Measurements from ENCODE around the gene C16orf54. TPM values are rescaled to one million over a fixed set of nuclear protein-coding genes. Genes with fewer than 3 reads are reported as not detected.
"Not testable (repeated sequence)": the region's sequence is repeated elsewhere in the genome, so short reads cannot be mapped to it uniquely, and the experiment has no call there.

The C16orf54 gene
- polyA plus RNA-seq, 1 experiment, result not detected

DNA sequence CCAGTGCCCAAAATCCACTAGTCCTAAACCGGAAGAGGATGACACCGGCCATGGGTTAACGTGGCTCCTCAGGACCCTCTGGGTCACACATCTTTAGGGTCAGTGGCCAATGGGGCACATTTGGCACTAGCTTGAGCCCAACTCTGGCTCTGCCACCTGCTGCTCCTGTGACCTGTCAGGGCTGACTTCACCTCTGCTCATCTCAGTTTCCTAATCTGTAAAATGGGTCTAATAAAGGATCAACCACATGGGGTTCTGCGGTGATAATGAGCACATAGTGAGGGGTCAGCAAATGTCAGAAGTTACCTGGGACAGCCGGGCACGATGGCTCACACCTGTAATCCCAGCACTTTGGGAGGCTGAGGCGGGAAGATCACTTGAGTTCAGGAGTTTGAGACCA is 48.4 kb downstream of the C16orf54 start:
- no peak for DNase-seq (ENCODE audit: low read depth, low spot score)
- Histone ChIP-seq H3K9me3 (ENCODE audit: control insufficient read depth, insufficient read depth, low read length) (peaks cover 13% of the 10 kb centered on the region), H3K4me3 (ENCODE audit: low read depth, low read length) (no peak overlapping the region), H3K27ac (ENCODE audit: low read depth, low read length) (no peak overlapping the region), H3K27me3 (ENCODE audit: control insufficient read depth, insufficient read depth, low read length) (peaks cover 7% of the 10 kb centered on the region)
- TF ChIP-seq, protein P1, sequence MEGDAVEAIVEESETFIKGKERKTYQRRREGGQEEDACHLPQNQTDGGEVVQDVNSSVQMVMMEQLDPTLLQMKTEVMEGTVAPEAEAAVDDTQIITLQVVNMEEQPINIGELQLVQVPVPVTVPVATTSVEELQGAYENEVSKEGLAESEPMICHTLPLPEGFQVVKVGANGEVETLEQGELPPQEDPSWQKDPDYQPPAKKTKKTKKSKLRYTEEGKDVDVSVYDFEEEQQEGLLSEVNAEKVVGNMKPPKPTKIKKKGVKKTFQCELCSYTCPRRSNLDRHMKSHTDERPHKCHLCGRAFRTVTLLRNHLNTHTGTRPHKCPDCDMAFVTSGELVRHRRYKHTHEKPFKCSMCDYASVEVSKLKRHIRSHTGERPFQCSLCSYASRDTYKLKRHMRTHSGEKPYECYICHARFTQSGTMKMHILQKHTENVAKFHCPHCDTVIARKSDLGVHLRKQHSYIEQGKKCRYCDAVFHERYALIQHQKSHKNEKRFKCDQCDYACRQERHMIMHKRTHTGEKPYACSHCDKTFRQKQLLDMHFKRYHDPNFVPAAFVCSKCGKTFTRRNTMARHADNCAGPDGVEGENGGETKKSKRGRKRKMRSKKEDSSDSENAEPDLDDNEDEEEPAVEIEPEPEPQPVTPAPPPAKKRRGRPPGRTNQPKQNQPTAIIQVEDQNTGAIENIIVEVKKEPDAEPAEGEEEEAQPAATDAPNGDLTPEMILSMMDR (IDR thresholded peaks at IDR 0.05; ENCODE audit: low read depth, low read length), result no peak
- CTCF ChIA-PET, result no interaction called here
- POLR2A ChIA-PET, result no interaction called here

DNA sequence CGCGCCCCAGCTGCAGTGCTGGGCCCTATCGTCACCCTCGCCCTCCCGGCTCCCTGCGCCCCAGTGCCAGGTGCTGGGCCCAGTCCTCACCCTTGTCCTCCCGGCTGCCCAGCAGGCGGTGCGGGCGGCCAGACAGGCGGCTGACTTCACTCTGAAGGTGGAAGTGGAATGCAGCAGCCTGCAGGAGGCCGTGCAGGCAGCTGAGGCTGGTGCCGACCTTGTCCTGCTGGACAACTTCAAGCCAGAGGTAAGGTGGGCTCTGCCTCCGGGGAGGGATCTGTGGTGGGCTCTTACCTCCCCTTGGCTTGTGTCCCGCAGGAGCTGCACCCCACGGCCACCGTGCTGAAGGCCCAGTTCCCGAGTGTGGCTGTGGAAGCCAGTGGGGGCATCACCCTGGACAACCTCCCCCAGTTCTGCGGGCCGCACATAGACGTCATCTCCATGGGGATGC is 48.9 kb downstream of the C16orf54 start:
- CTCF ChIA-PET, result no interaction called here
- no peak for DNase-seq (ENCODE audit: low read depth, low spot score)
- POLR2A ChIA-PET, result no interaction called here
- no peak overlapping the region for H3K27ac ChIP-seq (ENCODE audit: low read depth, low read length)
- TF ChIP-seq, protein P1 (IDR thresholded peaks at IDR 0.05; ENCODE audit: low read depth, low read length), result no peak
- no peak overlapping the region for H3K4me3 ChIP-seq (ENCODE audit: low read depth, low read length)
- H3K9me3 ChIP-seq (ENCODE audit: control insufficient read depth, insufficient read depth, low read length), result peaks cover 16% of the 10 kb centered on the region
- peaks cover 4% of the 10 kb centered on the region for H3K27me3 ChIP-seq (ENCODE audit: control insufficient read depth, insufficient read depth, low read length)

DNA sequence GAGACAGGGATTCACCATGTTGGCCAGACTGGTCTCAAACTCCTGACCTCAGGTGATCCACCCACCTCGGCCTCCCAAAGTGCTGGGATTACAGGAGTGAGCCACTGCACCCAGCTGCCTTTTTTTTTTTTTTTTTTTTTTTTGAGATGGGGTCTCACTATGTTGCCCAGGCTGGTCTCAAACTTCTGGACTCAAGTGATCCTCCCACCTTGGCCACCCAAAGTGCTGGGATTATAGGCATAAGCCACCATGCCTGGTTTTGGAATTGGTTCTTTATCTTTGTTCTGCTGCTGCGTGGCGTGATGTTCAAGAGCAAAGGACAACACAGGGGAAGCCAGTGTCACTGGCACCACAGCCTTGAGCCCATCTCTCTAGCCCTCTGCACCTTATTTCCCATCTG is 50.1 kb downstream of the C16orf54 start:
- POLR2A ChIA-PET; DNase-seq (ENCODE audit: low read depth, low spot score); H3K27me3 ChIP-seq (ENCODE audit: control insufficient read depth, insufficient read depth, low read length); H3K27ac ChIP-seq (ENCODE audit: low read depth, low read length); H3K4me3 ChIP-seq (ENCODE audit: low read depth, low read length): not testable (repeated sequence)
- peaks cover 22% of the 10 kb centered on the region for H3K9me3 ChIP-seq (ENCODE audit: control insufficient read depth, insufficient read depth, low read length)
- CTCF ChIA-PET, result interaction anchor here (0.8 kb wide), 1 partner anchor 153 kb away, joined by 4 read pairs; no protein-coding TSS in a partner anchor

DNA sequence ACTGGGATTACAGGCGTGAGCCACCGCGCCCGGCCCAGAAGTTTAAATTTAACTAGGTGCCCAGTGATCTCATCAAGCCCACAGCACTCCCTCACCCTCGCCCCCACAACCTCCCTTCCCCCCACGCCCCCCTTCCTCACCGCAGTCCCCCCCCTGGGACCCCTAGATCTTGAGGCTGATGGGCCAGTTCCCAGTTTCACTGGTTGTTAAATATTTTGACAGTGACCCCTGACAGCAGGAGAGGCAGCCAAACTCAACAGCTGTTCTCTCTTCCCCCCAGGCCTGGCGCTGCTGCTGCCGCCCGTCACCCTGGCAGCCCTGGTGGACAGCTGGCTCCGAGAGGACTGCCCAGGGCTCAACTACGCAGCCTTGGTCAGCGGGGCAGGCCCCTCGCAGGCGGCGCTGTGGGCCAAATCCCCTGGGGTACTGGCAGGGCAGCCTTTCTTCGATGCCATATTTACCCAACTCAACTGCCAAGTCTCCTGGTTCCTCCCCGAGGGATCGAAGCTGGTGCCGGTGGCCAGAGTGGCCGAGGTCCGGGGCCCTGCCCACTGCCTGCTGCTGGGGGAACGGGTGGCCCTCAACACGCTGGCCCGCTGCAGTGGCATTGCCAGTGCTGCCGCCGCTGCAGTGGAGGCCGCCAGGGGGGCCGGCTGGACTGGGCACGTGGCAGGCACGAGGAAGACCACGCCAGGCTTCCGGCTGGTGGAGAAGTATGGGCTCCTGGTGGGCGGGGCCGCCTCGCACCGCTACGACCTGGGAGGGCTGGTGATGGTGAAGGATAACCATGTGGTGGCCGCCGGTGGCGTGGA is 51.2 kb downstream of the C16orf54 start:
- Histone ChIP-seq H3K9me3 (ENCODE audit: control insufficient read depth, insufficient read depth, low read length) (peaks cover 18% of the 10 kb centered on the region), H3K27me3 (ENCODE audit: control insufficient read depth, insufficient read depth, low read length) (peaks cover 4% of the 10 kb centered on the region), H3K4me3 (ENCODE audit: low read depth, low read length) (no peak overlapping the region), H3K27ac (ENCODE audit: low read depth, low read length) (no peak overlapping the region)
- TF ChIP-seq, protein P1 (IDR thresholded peaks at IDR 0.05; ENCODE audit: low read depth, low read length), result no peak
- POLR2A ChIA-PET, result no interaction called here
- CTCF ChIA-PET, result no interaction called here
- no peak for DNase-seq (ENCODE audit: low read depth, low spot score)

DNA sequence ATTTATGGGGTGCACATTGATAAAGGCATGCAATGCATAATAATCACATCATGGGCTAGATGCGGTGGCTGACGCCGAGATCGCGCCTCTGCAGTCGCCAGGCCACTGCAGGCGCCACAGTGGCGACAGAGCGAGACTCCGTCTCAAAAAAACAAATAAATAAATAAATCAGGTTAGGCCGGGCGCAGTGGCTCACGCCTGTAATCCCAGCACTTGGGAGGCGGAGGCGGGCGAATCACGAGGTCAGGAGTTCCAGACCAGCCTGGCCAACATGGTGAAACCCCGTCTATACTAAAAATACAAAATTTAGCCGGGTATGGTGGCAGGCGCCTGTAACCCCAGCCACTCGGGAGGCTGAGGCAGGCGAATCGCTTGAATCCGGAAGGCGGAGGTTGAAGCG is 53.2 kb downstream of the C16orf54 start:
- H3K27ac ChIP-seq (ENCODE audit: low read depth, low read length); H3K27me3 ChIP-seq (ENCODE audit: control insufficient read depth, insufficient read depth, low read length); DNase-seq (ENCODE audit: low read depth, low spot score); H3K4me3 ChIP-seq (ENCODE audit: low read depth, low read length); POLR2A ChIA-PET: not testable (repeated sequence)
- H3K9me3 ChIP-seq (ENCODE audit: control insufficient read depth, insufficient read depth, low read length), result peaks cover 14% of the 10 kb centered on the region; the same call in 1 of the 2 replicates
- CTCF ChIA-PET, result interaction anchor here (1.6 kb wide), 1 partner anchor 13 kb away, joined by 3 read pairs; no protein-coding TSS in a partner anchor

Other genes with a start within 250 kb of the C16orf54 start
- 9.7 and 12.8 TPM in 2 replicates for gene NPIPB12, start 239.6 kb downstream of the C16orf54 start, polyA plus RNA-seq (2011; rRNA removed)
- 0.04 and 0.05 TPM in 2 replicates for gene SPN, start 82.7 kb downstream of the C16orf54 start, polyA plus RNA-seq (2011; rRNA removed)
- 16.0 and 16.6 TPM in 2 replicates for gene QPRT, start 66.8 kb downstream of the C16orf54 start, polyA plus RNA-seq (2011; rRNA removed)
- not detected in 2 replicates for gene ZG16, start 32.3 kb upstream of the C16orf54 start, polyA plus RNA-seq (2011; rRNA removed)
- 14.1 and 19.9 TPM in 2 replicates for gene KIF22, start 44.8 kb upstream of the C16orf54 start, polyA plus RNA-seq (2011; rRNA removed)
- gene MAZ, start 60.5 kb upstream of the C16orf54 start, polyA plus RNA-seq (2011; rRNA removed), result 58.4 and 79.6 TPM in 2 replicates
- 5.7 and 6.1 TPM in 2 replicates for gene PRRT2, start 66.2 kb upstream of the C16orf54 start, polyA plus RNA-seq (2011; rRNA removed)
- 14.3 and 14.5 TPM in 2 replicates for gene PAGR1, start 70.2 kb upstream of the C16orf54 start, polyA plus RNA-seq (2011; rRNA removed)
- gene MVP, start 74.5 kb upstream of the C16orf54 start, polyA plus RNA-seq (2011; rRNA removed), result 251 and 321 TPM in 2 replicates
- 89.9 and 112 TPM in 2 replicates for gene CDIPT, start 117.2 kb upstream of the C16orf54 start, polyA plus RNA-seq (2011; rRNA removed)
- 5.0 and 6.8 TPM in 2 replicates for gene SEZ6L2, start 153.6 kb upstream of the C16orf54 start, polyA plus RNA-seq (2011; rRNA removed)
- 3.5 and 4.6 TPM in 2 replicates for gene ASPHD1, start 154.5 kb upstream of the C16orf54 start, polyA plus RNA-seq (2011; rRNA removed)
- gene KCTD13, start 180.2 kb upstream of the C16orf54 start, polyA plus RNA-seq (2011; rRNA removed), result 7.4 and 8.8 TPM in 2 replicates
- 88.6 and 107 TPM in 2 replicates for gene TMEM219, start 216.1 kb upstream of the C16orf54 start, polyA plus RNA-seq (2011; rRNA removed)
- 16.9 and 18.2 TPM in 2 replicates for gene TAOK2, start 227.9 kb upstream of the C16orf54 start, polyA plus RNA-seq (2011; rRNA removed)
- 2.5 and 3.8 TPM in 2 replicates for gene HIRIP3, start 249.6 kb upstream of the C16orf54 start, polyA plus RNA-seq (2011; rRNA removed)

All from AG04450 (cell line).